Raji (cell line): ENCODE measurements around the gene SSBP3.

ENCODE experiments used
- POLR2A ChIP-seq: IDR thresholded peaks from 2 replicates; pipeline ENCODE4 v1.6.1; 2011; ENCODE audit warnings: low read depth, low read length, control low read depth; ENCODE audit not compliant: insufficient read depth

SSBP3 gene

DNA sequence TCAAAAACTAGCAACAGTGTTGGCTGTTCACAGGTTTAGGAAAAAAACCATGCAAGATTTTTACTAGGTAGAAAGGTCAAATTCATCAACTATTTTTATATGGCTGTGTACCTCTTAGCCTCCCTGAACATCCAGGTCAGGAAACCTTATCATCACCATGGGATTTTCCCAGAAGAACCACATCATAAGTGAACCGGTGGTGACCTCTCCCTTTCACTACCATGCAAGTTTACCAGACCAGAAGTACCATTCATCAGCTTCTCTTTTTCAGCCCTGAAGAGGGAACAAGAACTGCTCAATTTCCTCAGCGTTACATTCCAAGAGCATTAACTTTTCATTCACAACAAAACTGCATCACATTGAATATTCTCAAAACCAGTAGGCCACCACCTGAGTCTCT, 5.9 kb downstream of the SSBP3 start:
- no peak for TF ChIP-seq POLR2A

GRCh38 chr1:54399765-54400164, 6.4 kb downstream of the SSBP3 start:
- TF ChIP-seq POLR2A: no peak

GRCh38 chr1:54398963-54399528, 7.1 kb downstream of the SSBP3 start:
- TF ChIP-seq POLR2A: no peak

DNA sequence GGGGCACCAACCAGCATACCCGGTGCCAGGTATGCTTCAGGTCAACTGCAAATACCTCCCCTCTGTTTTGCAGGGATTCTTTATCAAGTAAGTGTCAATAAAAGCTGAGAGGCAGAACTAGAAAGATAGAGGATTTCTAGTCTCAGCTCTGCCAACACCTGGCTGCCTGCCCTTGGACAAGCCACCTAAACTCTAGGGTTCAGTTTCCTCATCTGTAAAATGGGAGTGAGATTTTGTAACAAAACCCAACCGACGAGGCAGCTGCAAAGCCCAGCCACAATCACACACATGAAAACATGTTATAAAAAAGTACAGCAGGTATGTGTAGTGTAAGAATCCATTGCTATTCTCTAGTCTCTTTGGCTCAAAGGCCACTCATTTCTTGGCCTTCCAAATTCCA, 8.2 kb downstream of the SSBP3 start:
- TF ChIP-seq POLR2A: no peak

- TF ChIP-seq POLR2A: no peak
These were observed 9.1 kb downstream of the SSBP3 start for GRCh38 chr1:54397090-54397591.

GRCh38 chr1:54396261-54396933, 9.8 kb downstream of the SSBP3 start:
- TF ChIP-seq POLR2A: no peak

- TF ChIP-seq POLR2A: no peak
These were observed 10.8 kb downstream of the SSBP3 start for GRCh38 chr1:54395281-54395934.

DNA sequence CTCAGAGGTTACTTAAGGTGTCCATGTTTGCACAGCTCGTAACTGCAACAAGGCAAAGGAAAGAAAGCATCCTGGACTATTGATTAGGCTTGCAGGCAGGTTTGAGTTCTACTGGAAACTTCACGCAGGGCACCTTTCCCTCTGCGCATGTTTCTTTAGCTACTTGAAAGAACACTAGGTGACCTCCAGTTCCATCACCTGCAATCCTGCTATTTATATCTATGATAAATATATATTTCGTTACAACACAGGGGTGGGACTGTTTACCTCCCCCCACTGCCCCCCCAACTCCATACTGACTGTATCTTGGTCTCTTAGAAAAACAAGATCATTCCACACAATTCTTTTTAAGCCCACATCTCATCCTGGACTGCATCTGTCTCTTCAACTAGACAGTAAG, 12.1 kb downstream of the SSBP3 start:
- no peak for TF ChIP-seq POLR2A

DNA sequence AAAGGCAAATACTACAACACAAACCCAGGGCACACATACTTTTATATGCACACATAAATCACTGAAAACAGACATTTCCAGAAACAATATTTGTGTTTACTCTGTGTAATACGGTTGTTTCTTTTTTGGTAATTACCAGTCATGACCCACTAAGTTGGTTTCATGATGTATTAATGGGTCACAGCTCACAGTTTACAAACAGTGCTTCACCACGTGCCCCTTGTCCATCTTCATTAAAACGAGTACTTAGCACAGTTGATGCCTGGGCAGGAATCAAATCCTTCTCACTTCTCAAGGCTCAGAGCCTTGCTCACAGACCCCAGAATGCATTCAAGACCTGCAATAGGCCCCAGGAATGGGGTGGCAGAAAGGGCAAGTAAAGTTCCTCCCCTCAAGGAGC, 13.8 kb downstream of the SSBP3 start:
- no peak for TF ChIP-seq POLR2A

GRCh38 chr1:54391450-54392209, 14.6 kb downstream of the SSBP3 start:
- no peak for TF ChIP-seq POLR2A

DNA sequence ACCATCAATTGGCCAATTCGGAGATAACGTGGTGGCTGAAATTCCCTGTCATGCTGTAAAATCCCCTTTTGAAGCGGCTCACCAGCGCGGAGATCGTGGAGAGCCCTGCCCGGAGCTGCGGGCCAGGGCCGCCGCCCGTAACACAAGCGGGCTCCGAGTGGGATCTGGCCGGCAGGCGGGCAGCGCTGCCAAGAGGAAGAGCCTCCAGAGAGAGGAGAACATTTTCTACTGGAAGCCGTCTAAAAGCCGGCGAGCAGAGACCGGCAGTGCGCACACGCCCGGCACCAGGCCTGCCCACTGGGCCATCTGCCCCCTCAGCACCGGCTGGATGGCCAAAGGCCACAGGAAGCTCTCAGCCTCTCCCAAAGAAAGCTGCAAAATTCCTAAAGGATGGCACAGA, 15.5 kb downstream of the SSBP3 start:
- no peak for TF ChIP-seq POLR2A

GRCh38 chr1:54387419-54387818, 18.8 kb downstream of the SSBP3 start:
- TF ChIP-seq POLR2A: no peak

- TF ChIP-seq POLR2A: no peak
These were observed 20.5 kb downstream of the SSBP3 start for GRCh38 chr1:54385727-54386022.

DNA sequence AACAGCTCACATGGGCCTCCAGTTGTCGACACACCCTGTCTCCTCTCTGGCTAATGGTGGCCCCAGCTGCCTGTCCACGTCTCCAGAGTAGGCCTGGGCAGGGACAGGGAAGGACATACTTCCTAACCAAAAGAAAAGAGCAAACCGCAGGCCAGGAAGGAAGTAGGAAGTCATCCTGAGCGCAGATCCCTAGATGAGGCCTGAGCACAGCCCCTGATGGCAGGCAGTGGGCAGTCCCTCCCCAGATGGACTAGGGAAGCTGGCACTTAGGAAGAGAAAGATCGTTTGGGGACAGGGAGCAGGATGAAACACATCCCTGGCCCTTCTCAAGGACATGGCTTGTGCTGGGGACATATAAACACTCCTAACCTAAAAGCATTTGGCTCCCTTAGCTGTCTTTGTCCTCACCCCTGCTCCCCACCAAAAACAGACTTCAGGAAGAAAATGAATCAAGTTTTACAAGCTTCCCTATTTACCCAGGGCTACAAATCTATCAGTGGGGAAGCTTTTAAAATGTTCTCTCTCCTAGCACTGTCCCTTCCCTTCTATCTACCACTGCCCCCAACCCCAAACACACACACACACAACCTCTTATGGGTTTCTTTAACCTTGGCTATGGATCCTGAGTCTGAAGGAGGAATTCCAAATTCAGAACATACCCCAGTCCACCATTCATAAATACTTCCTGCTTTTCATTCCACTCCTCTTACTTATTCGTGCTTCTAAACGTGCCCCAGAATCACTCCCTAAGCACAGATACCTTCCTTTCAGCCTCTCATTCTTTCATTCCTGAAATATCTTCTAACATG, 21.1 kb downstream of the SSBP3 start:
- TF ChIP-seq POLR2A: no peak

- TF ChIP-seq POLR2A: no peak
These were observed 21.7 kb downstream of the SSBP3 start for GRCh38 chr1:54384471-54384870.
